ENCODE data around the gene HCRT. TPM values are rescaled to one million over a fixed set of nuclear protein-coding genes. Genes with fewer than 3 reads are reported as not detected.

The HCRT gene
- total RNA-seq, 1 donor from 2014 or later: not detected

GRCh38 chr17:42201458-42201772, 16.2 kb upstream of the HCRT start:
- Histone ChIP-seq H3K36me3 (ENCODE audit: insufficient read depth, low read length) (peaks cover 15% of the 10 kb centered on the region), H3K9me3 (ENCODE audit: insufficient read depth, low read depth, low read length) (no peaks in the 10 kb centered on the region), H3K9ac (ENCODE audit: low read length) (no peak overlapping the region), H3K79me2 (ENCODE audit: insufficient read depth, low read length) (no peaks in the 10 kb centered on the region), H4K20me1 (ENCODE audit: insufficient read depth, low read length) (peaks cover 15% of the 10 kb centered on the region), H3K4me1 (ENCODE audit: insufficient read depth, low read length) (no peaks in the 10 kb centered on the region), H3K4me3 (ENCODE audit: insufficient read depth, low read depth, low read length) (no peak overlapping the region), H3K4me2 (ENCODE audit: low read length) (no peak overlapping the region), H3K27me3 (ENCODE audit: insufficient read depth, low read length) (no peaks in the 10 kb centered on the region), H3K27ac (ENCODE audit: low read depth, low read length) (no peak overlapping the region), H2AFZ (ENCODE audit: low read depth, low read length) (no peak overlapping the region)
- TF ChIP-seq EZH2 (IDR thresholded peaks at IDR 0.05; ENCODE audit: insufficient read depth, low read length): no peak
- no peak for TF ChIP-seq CTCF (IDR thresholded peaks at IDR 0.05; ENCODE audit: insufficient read depth, low read depth, low read length)
- Mint-ChIP-seq H3K4me1 (ENCODE audit: low read depth, unreplicated experiment) (no peaks in the 10 kb centered on the region), H3K27ac (ENCODE audit: unreplicated experiment) (no peak overlapping the region), H3K36me3 (ENCODE audit: low read depth, unreplicated experiment) (peaks cover 17% of the 10 kb centered on the region), H3K27me3 (ENCODE audit: low read depth, unreplicated experiment) (no peaks in the 10 kb centered on the region), H3K9me3 (ENCODE audit: unreplicated experiment) (no peaks in the 10 kb centered on the region), H3K4me3 (ENCODE audit: unreplicated experiment) (no peak overlapping the region)
- FAIRE-seq (no peak), DNase-seq (ENCODE audit: low read depth) (no peak)

GRCh38 chr17:42200706-42201457, 15.6 kb upstream of the HCRT start:
- TF ChIP-seq CTCF (IDR thresholded peaks at IDR 0.05; ENCODE audit: insufficient read depth, low read depth, low read length) (no peak), EZH2 (IDR thresholded peaks at IDR 0.05; ENCODE audit: insufficient read depth, low read length) (no peak)
- no peaks in the 10 kb centered on the region for H3K27me3 ChIP-seq (ENCODE audit: insufficient read depth, low read length)
- DNase-seq (ENCODE audit: low read depth) (peak; percentile 36), FAIRE-seq (no peak)
- no peaks in the 10 kb centered on the region for H3K9me3 Mint-ChIP-seq (ENCODE audit: unreplicated experiment)
- no peak overlapping the region for H3K4me3 ChIP-seq (ENCODE audit: insufficient read depth, low read depth, low read length)
- H3K9me3 ChIP-seq (ENCODE audit: insufficient read depth, low read depth, low read length): no peaks in the 10 kb centered on the region
- peaks cover 14% of the 10 kb centered on the region for H3K36me3 ChIP-seq (ENCODE audit: insufficient read depth, low read length)
- H3K4me1 ChIP-seq (ENCODE audit: insufficient read depth, low read length): no peaks in the 10 kb centered on the region
- H3K4me3 Mint-ChIP-seq (ENCODE audit: unreplicated experiment): no peak overlapping the region
- no peaks in the 10 kb centered on the region for H3K79me2 ChIP-seq (ENCODE audit: insufficient read depth, low read length)
- no peak overlapping the region for H3K27ac Mint-ChIP-seq (ENCODE audit: unreplicated experiment)
- H3K27ac ChIP-seq (ENCODE audit: low read depth, low read length): no peak overlapping the region
- H3K36me3 Mint-ChIP-seq (ENCODE audit: low read depth, unreplicated experiment): peaks cover 17% of the 10 kb centered on the region
- H3K4me1 Mint-ChIP-seq (ENCODE audit: low read depth, unreplicated experiment): no peaks in the 10 kb centered on the region
- peaks cover 15% of the 10 kb centered on the region for H4K20me1 ChIP-seq (ENCODE audit: insufficient read depth, low read length)
- no peaks in the 10 kb centered on the region for H3K27me3 Mint-ChIP-seq (ENCODE audit: low read depth, unreplicated experiment)
- H2AFZ ChIP-seq (ENCODE audit: low read depth, low read length): no peak overlapping the region
- no peak overlapping the region for H3K9ac ChIP-seq (ENCODE audit: low read length)
- H3K4me2 ChIP-seq (ENCODE audit: low read length): no peak overlapping the region

- no peaks in the 10 kb centered on the region for H3K79me2 ChIP-seq (ENCODE audit: insufficient read depth, low read length)
- no peak for DNase-seq (ENCODE audit: low read depth)
- no peak overlapping the region for H3K9ac ChIP-seq (ENCODE audit: low read length)
- Mint-ChIP-seq H3K27me3 (ENCODE audit: low read depth, unreplicated experiment) (no peaks in the 10 kb centered on the region), H3K4me1 (ENCODE audit: low read depth, unreplicated experiment) (no peaks in the 10 kb centered on the region), H3K9me3 (ENCODE audit: unreplicated experiment) (no peaks in the 10 kb centered on the region), H3K36me3 (ENCODE audit: low read depth, unreplicated experiment) (peaks cover 17% of the 10 kb centered on the region), H3K4me3 (ENCODE audit: unreplicated experiment) (no peak overlapping the region), H3K27ac (ENCODE audit: unreplicated experiment) (no peak overlapping the region)
- peaks cover 15% of the 10 kb centered on the region for H4K20me1 ChIP-seq (ENCODE audit: insufficient read depth, low read length)
- H3K27ac ChIP-seq (ENCODE audit: low read depth, low read length): no peak overlapping the region
- no peak for TF ChIP-seq CTCF (IDR thresholded peaks at IDR 0.05; ENCODE audit: insufficient read depth, low read depth, low read length)
- no peak for TF ChIP-seq EZH2 (IDR thresholded peaks at IDR 0.05; ENCODE audit: insufficient read depth, low read length)
- no peaks in the 10 kb centered on the region for H3K27me3 ChIP-seq (ENCODE audit: insufficient read depth, low read length)
- no peak for FAIRE-seq
- no peak overlapping the region for H3K4me3 ChIP-seq (ENCODE audit: insufficient read depth, low read depth, low read length)
- H3K9me3 ChIP-seq (ENCODE audit: insufficient read depth, low read depth, low read length): no peaks in the 10 kb centered on the region
- peaks cover 8% of the 10 kb centered on the region for H3K36me3 ChIP-seq (ENCODE audit: insufficient read depth, low read length)
- no peak overlapping the region for H2AFZ ChIP-seq (ENCODE audit: low read depth, low read length)
- H3K4me1 ChIP-seq (ENCODE audit: insufficient read depth, low read length): no peaks in the 10 kb centered on the region
- no peak overlapping the region for H3K4me2 ChIP-seq (ENCODE audit: low read length)
These were observed 14.3 kb upstream of the HCRT start for GRCh38 chr17:42199416-42200011.
